GM12892 (cell line): ENCODE data around the gene ANO6.

Experiments
- DNase-seq: peaks from one replicate; pipeline ENCODE4 v3.0.0; 2011; ENCODE audit not compliant: insufficient read length
- FAIRE-seq: peaks from 2 replicates; lab custom pipeline; 2011; peaks lifted over from hg19 to GRCh38; lab: Jason Lieb, UNC
- POLR2A ChIP-seq: IDR thresholded peaks from 2 replicates; pipeline ENCODE4 v1.6.1; 2011; ENCODE audit warnings: low read depth, low read length, control low read depth
- POLR2AphosphoS5 ChIP-seq: IDR thresholded peaks from 2 replicates; pipeline ENCODE4 v1.6.1; 2011; ENCODE audit warnings: low read depth, low read length, control low read depth
- TAF1 ChIP-seq: IDR thresholded peaks from 2 replicates; pipeline ENCODE4 v1.6.1; 2011; ENCODE audit warnings: low read depth, mild to moderate bottlenecking, control low read depth, low read length, borderline replicate concordance

The ANO6 gene

GRCh38 chr12:45269412-45269751, 53.5 kb downstream of the ANO6 start:
- DNase-seq, result no peak
- no peak for FAIRE-seq
- TF ChIP-seq TAF1 (no peak), POLR2AphosphoS5 (no peak), POLR2A (no peak)

- TF ChIP-seq POLR2AphosphoS5, result no peak
- TF ChIP-seq POLR2A, result no peak
- TF ChIP-seq TAF1, result no peak
- FAIRE-seq, result no peak
- DNase-seq, result no peak
Observed at GRCh38 chr12:45270951-45271350, 55.1 kb downstream of the ANO6 start.

GRCh38 chr12:45273717-45274271, 57.9 kb downstream of the ANO6 start:
- no peak for FAIRE-seq
- DNase-seq, result no peak
- TF ChIP-seq POLR2A (no peak), TAF1 (no peak), POLR2AphosphoS5 (no peak)

GRCh38 chr12:45276154-45276755, 60.4 kb downstream of the ANO6 start:
- DNase-seq, result no peak
- no peak for FAIRE-seq
- no peak for TF ChIP-seq TAF1
- no peak for TF ChIP-seq POLR2AphosphoS5
- TF ChIP-seq POLR2A, result no peak

- DNase-seq (no peak), FAIRE-seq (no peak)
- TF ChIP-seq POLR2A (no peak), POLR2AphosphoS5 (no peak), TAF1 (no peak)
Observed at GRCh38 chr12:45278447-45278846, 62.6 kb downstream of the ANO6 start.

- DNase-seq, result no peak
- no peak for FAIRE-seq
- TF ChIP-seq POLR2A (no peak), POLR2AphosphoS5 (no peak), TAF1 (no peak)
Observed at GRCh38 chr12:45279931-45280830, 64.3 kb downstream of the ANO6 start.

- DNase-seq (no peak), FAIRE-seq (no peak)
- TF ChIP-seq TAF1 (no peak), POLR2AphosphoS5 (no peak), POLR2A (no peak)
Observed at GRCh38 chr12:45281994-45282393, 66.1 kb downstream of the ANO6 start.

GRCh38 chr12:45282411-45282810, 66.5 kb downstream of the ANO6 start:
- TF ChIP-seq TAF1 (no peak), POLR2A (no peak), POLR2AphosphoS5 (no peak)
- no peak for DNase-seq
- no peak for FAIRE-seq

- DNase-seq (no peak), FAIRE-seq (no peak)
- no peak for TF ChIP-seq TAF1
- no peak for TF ChIP-seq POLR2AphosphoS5
- TF ChIP-seq POLR2A, result no peak
Observed at GRCh38 chr12:45284096-45284901, 68.4 kb downstream of the ANO6 start.

GRCh38 chr12:45285717-45286116, 69.8 kb downstream of the ANO6 start:
- FAIRE-seq, result no peak
- TF ChIP-seq POLR2A, result no peak
- TF ChIP-seq TAF1, result no peak
- TF ChIP-seq POLR2AphosphoS5, result no peak
- no peak for DNase-seq

GRCh38 chr12:45286621-45287020, 70.7 kb downstream of the ANO6 start:
- FAIRE-seq, result no peak
- DNase-seq, result no peak
- TF ChIP-seq POLR2AphosphoS5 (no peak), TAF1 (no peak), POLR2A (no peak)
